ENCODE results near the gene FASTK. TPM values are rescaled to one million over a fixed set of nuclear protein-coding genes. Genes with fewer than 3 reads are reported as not detected.

Gene FASTK
- total RNA-seq (100 to 1,000 TPM; 114 to 124 TPM), polyA plus RNA-seq (ENCODE audit: insufficient read depth, low read depth, low replicate concordance) (60.3 TPM)
- long read RNA-seq, donor 1, transcript FASTK-201 (10 exons, 1,827 nt): major isoform, 18 of 144 reads
- long read RNA-seq, donor 1, partial matches to known transcripts: 117 of 144 reads
- long read RNA-seq, donor 1, other reads (novel, unspliced or antisense): 0 of 144 reads
- long read RNA-seq, donor 2, transcript FASTK-201 (10 exons, 1,827 nt): major isoform, 9 of 52 reads
- long read RNA-seq, donor 2, partial matches to known transcripts: 38 of 52 reads
- long read RNA-seq, donor 2, other reads (novel, unspliced or antisense): 0 of 52 reads

GRCh38 chr7:151080522-151081169 is at the start of gene FASTK:
Gene FASTK, minus strand, starts transcription at chr7:151080809. Its CDS starts 43 bp downstream, at chr7:151080766.
- Histone ChIP-seq H3K4me1 (peaks cover 42% of the 10 kb centered on the region), H3K27ac (peak within 1 kb of the TSS; percentile 94 to 97), H3K27me3 (no peaks in the 10 kb centered on the region), H3K9me3 (no peaks in the 10 kb centered on the region), H3K4me3 (peak within 1 kb of the TSS; percentile 81 to 90), H3K36me3 (ENCODE audit: low read depth, missing control alignments) (no peaks in the 10 kb centered on the region)
- WGBS, 2 donors: 0 to 1% methylated on average over 2 to 66 of the region's 66 CpGs
- DNase-seq: peak; percentile 97
- TF ChIP-seq POLR2A (IDR thresholded peaks at IDR 0.05): no peak
- TF ChIP-seq, protein P1, sequence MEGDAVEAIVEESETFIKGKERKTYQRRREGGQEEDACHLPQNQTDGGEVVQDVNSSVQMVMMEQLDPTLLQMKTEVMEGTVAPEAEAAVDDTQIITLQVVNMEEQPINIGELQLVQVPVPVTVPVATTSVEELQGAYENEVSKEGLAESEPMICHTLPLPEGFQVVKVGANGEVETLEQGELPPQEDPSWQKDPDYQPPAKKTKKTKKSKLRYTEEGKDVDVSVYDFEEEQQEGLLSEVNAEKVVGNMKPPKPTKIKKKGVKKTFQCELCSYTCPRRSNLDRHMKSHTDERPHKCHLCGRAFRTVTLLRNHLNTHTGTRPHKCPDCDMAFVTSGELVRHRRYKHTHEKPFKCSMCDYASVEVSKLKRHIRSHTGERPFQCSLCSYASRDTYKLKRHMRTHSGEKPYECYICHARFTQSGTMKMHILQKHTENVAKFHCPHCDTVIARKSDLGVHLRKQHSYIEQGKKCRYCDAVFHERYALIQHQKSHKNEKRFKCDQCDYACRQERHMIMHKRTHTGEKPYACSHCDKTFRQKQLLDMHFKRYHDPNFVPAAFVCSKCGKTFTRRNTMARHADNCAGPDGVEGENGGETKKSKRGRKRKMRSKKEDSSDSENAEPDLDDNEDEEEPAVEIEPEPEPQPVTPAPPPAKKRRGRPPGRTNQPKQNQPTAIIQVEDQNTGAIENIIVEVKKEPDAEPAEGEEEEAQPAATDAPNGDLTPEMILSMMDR (IDR thresholded peaks at IDR 0.05): peak in 2 of 3 experiments; percentile 8 to 12
- intact Hi-C loops (cut with DNase I; ENCODE audit: low total_unique reads): no loop called here

DNA sequence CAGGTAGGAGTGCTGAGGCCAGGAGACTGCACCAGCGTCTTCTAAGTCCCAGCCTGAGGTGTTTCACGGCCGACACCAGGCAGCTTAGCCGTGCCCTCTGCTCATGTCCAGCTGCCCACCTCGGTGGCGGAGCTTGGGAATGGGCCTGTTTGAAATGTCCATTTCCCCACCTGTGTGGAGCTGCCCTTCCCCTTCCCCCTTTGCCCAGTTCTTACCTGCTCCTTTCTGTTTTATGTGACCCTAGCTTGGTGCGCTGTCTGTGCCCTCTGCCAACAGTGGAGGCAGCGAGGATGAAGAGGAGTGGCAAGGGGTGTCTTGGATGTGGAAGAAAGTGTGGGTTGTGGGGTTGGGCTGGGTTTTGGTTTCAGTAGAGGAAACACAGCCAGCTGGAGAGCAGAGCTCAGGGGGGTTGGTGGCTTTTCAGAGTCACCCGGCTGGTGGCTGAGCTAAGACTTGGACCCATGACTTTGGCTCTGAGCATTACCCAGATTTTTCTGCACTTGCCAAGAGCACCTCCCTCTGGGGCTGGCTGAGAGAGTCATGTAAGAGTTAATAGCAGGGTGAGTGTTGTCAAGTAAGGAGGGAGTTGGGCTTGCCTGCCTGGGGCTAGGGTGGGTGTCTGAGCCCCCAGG is 49.5 kb upstream of the FASTK start:
- H3K4me1 ChIP-seq: no peaks in the 10 kb centered on the region
- no peaks in the 10 kb centered on the region for H3K27me3 ChIP-seq
- no peaks in the 10 kb centered on the region for H3K36me3 ChIP-seq (ENCODE audit: low read depth, missing control alignments)
- no peak overlapping the region for H3K4me3 ChIP-seq
- TF ChIP-seq, protein P1 (IDR thresholded peaks at IDR 0.05): no peak
- no peak for TF ChIP-seq POLR2A (IDR thresholded peaks at IDR 0.05)
- WGBS, 2 donors: 93 to 94% methylated on average over 9 of the region's 9 CpGs
- H3K9me3 ChIP-seq: no peaks in the 10 kb centered on the region
- no peak for DNase-seq
- intact Hi-C loops (cut with DNase I; ENCODE audit: low total_unique reads): loop anchor here (10.0 kb wide), 1 partner anchor 45 kb away; no protein-coding TSS in a partner anchor
- H3K27ac ChIP-seq: no peak overlapping the region

DNA sequence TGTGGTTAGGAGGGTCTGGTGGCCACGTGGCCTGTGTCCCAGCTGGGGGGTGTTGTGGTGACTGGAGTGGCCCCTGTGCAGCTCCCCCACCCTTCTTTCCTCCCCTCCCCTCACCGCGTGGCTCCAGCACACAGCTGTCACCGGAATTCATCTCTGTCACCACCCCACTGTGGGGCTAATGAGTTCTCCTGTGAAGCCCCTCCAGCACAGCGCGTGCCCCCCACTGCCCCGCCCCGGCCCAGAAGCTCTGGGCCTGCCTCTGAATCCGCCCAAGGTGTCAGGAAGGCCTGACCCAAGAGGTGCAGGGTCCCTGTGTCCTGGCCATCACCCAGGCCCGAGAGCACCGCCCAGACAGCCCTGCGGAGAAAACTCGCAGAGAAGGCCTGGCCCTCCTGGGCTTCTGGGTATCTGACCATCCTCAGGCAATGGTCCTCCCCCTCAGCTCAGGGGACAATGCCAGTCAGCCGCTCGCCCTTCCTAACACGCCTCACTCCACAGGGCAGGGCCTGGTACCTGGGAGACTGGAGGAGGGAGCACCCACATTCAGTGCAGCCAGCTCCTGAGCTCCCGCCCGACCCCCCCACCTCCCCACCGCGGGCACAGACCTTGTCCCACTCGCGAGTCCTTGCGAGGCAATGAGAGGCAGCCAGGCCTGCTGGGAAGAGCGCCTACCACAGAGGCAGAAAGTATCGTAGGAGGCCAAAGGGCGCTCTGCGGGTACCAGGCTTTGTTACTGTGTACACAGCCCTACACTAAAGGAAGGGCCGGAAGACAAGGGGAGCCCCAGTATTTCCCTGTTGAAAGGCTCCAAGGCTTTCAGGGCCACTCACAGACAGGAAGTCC is 48.7 kb upstream of the FASTK start:
- no peak overlapping the region for H3K27ac ChIP-seq
- H3K4me3 ChIP-seq: no peak overlapping the region
- H3K9me3 ChIP-seq: no peaks in the 10 kb centered on the region
- no peak for TF ChIP-seq POLR2A (IDR thresholded peaks at IDR 0.05)
- TF ChIP-seq, protein P1 (IDR thresholded peaks at IDR 0.05): no peak
- 88 to 90% methylated on average over 19 to 27 of the region's 28 CpGs for WGBS, 2 donors
- H3K36me3 ChIP-seq (ENCODE audit: low read depth, missing control alignments): no peaks in the 10 kb centered on the region
- intact Hi-C loops (cut with DNase I; ENCODE audit: low total_unique reads): loop anchor here (10.0 kb wide), 1 partner anchor 45 kb away; no protein-coding TSS in a partner anchor
- H3K4me1 ChIP-seq: no peaks in the 10 kb centered on the region
- DNase-seq: no peak
- no peaks in the 10 kb centered on the region for H3K27me3 ChIP-seq

DNA sequence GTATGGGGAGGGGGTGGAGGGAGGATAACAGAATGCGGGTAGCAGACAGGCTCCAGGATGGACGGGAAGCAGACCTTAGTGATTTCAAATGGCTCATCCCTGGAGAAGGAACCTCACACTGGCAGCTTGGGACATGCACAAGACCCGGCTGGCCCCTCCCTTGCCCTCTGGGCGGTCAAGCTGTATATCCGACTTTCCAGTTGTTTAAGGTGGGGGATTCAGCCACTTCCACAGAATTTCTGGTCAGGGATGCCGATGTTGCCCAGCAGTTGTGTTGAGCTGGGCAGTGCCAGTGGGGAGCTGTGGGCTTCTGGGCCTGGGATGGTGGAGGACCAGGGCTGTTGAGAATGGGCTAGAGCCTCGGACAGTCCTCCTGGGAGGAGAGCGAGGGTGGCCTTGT is 48.1 kb upstream of the FASTK start:
- no peaks in the 10 kb centered on the region for H3K27me3 ChIP-seq
- peaks cover 1% of the 10 kb centered on the region for H3K4me1 ChIP-seq
- no peak for TF ChIP-seq POLR2A (IDR thresholded peaks at IDR 0.05)
- TF ChIP-seq, protein P1 (IDR thresholded peaks at IDR 0.05): no peak
- no peak overlapping the region for H3K4me3 ChIP-seq
- no peaks in the 10 kb centered on the region for H3K9me3 ChIP-seq
- intact Hi-C loops (cut with DNase I; ENCODE audit: low total_unique reads): loop anchor here (10.0 kb wide), 1 partner anchor 46 kb away; no protein-coding TSS in a partner anchor
- H3K27ac ChIP-seq: no peak overlapping the region
- WGBS, 2 donors: 82 to 87% methylated on average over 8 of the region's 8 CpGs
- no peak for DNase-seq
- H3K36me3 ChIP-seq (ENCODE audit: low read depth, missing control alignments): no peaks in the 10 kb centered on the region

Measured in testis (tissue), 5 donors.